GM19328 (cell line): ENCODE data around the gene GFOD2.

Source experiments
- ATAC-seq: cut with Tn5 transposase; IDR thresholded peaks from one replicate; pipeline ENCODE4 v1.9.1; 2021; ENCODE audit warnings: mild to moderate bottlenecking, moderate library complexity; ENCODE audit not compliant: unreplicated experiment

The GFOD2 gene

DNA sequence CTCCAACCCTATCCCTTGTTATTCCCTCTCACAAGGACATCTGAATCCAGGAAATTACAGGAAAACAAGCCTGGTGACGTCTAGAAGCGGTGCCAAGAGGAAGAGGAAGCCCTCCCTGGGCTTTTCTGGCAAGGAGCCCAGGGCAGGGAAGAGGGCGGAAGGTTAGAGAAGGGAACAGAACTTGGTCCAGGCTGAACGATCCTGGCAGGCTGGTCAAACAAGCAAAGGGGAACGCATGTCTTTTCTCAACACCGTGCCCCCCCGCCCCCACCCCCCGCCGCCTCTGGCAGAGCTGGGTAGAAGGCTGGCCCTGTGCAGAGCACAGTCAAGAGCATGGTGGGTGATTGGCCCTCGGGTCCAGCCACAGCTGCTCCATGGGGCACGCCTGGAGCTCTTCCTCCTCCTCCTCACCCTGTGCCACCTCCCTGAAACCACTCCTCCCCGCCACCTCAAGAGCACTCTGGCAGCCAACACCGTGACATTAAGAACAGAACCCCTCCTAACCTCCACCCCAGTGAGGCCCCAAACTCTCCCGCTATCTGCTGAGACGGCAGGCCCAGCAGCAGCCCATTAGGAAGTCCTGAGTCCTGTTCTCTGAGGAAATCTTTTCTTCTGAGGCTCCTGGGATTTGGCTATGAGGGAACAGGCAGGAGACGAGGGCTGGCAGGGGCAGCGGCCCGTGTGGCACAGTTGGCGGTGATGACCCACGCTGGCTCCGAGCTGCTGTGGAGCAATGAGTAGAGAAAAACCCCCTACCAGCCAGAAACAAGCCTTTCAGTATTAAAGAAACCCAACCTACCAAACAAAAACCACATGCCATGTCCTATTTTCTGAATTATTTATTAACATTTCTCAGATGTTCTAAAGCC, 45.2 kb downstream of the GFOD2 start:
- no peak for ATAC-seq

DNA sequence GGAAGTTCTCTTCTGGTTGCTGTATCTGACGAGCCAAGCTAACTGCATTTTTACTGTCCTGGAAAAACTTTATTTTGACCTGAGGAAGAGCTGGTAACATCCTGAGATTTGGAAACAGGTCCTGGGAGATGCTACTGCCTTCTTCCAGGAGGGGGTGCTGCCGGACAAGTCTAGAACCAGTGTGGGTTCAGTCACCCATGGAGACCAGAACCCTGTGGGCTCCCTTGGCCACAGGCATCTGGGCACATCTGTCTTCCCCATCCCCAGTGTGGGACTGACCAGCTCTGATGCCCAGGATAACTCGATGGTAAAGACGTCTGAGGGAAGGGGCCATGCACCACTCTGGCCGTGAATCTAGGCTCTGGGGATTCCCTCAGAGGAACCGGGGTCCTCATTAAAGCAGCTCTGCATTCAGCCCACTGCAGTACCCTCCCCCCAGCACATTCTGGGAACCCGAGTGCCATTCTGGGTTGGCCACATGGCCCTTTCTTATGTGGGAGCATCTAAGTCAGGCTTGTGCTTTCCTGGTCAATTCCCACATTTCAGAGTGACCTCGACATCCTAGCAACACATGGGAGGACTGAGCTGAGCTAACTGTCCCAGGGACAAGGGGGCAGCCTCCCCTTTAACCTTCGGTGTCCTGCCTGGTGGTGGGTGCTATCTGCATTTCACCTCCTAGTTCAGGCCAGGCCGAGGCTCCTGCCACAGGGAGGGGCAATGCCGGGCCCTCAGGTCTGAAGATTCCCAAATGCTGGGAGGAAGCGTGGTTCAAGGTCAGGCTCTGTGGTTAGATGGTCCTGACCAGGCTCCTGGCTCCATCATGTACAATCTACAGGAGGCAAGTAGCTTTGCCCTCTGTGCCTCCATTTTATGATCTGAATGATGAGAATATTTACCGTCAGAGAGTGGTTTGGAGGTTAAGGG, 46.1 kb downstream of the GFOD2 start:
- no peak for ATAC-seq

DNA sequence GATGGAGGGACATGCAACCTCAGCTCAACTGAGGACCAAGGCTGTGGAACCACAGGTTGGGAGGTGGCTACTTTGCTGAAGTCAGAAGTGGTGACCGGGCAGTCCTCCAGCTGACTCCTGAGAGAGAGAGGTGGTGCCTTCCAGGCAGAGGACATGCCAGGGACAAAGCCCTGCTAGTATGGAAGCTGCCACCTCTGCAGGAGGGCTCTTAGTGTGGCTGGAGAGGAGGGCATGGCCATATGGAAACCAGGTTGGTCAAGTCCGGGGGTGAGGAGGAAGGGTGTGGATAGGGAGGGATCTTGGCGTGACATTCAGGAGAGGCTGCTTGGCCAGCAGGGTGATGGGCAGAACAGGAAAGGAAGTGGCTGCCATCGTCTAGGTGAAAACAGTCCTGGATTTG, 46.8 kb downstream of the GFOD2 start:
- no peak for ATAC-seq

DNA sequence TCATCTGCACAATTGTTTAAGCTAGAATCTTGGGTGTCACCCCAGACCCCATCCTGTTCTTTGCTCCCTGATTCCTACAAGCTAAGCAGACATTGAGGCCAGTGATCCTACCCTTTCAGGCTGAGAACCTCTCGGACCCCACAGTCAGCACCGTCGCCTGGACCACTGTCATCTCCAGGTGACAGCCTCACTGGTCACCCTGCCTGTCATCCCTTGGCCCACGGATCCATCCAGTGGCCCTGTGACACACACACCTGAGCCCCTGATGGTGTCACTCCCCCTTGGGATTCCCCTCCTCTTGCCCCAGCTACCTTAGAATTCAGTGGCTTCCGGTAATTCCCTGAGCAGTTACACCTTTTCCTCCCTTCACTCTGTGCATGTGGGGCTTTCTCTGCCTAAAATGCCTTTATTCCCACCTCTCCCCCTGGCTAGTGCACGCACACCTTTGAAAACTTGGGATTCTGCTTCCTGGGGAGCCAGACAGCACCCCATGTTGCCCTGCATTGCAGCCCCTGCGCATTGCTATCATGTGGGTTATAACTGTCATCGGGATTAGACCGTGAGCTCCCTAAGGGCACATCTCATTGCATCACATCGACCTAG, 49.5 kb downstream of the GFOD2 start:
- no peak for ATAC-seq

DNA sequence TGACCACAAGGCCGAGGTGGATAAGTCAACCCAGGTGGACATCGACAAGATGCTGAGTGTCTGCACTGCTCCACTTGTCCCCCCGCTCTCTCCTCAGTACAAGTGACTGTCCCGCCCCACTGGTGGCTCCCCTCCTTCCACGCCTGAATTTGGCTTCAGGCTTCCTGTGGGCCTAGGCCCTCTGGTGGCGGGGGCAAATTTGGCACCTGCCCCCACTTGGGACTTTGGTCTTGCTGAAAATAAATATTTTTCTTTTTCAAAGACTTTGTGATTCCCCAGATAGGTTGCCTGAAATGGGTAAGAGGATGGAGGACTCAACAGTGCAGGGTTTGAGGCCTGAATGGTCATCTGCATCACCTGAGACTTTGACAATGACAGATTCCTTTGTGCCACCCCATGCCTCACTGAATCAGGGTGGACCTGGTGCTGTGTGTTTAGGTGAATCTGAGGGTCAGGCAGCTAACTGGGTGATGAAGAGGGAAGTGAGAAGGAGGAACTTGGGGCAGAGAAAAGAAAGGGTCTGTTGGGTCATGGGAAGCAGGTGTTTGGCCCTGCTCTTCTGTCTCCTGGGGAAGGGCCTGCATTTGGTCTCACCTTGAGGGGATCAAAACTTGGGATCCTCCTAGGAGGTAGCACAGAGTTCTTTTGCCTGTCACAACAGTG, 50.5 kb downstream of the GFOD2 start:
- no peak for ATAC-seq

DNA sequence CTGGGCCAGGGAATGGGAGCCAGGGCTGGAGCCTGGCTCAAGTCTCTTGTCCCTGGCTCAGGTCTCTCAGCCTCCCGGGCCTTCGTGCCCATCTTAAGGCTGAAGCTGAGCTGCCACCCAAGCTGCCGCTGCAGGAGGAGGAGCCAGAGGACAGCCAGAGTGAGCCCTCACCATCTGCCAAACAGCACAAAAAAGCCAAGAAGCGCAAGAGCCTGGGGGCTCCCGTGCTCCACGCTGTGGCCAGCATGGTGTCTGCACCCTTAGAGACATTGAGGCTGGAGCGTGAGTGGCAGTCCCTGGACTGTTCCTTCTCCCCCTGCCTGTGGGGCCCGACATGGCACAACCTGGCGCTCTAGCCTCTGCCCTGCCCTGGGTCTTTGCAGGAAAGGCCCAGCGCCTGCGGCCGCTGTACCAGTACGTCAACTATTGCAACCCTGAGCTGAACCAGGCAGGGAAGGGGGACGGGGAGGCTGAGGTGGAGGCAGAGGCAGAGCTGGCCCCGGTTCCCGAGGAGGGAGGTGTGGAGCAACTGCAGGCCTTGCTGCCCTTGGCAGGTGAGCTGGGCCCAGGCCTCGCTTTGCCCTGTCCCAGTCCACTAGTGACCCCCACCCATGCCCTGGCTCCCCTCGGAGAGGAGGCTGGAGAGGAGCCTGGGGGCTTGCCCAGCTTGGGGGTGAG, 51.2 kb downstream of the GFOD2 start:
- peak; percentile 57 for ATAC-seq

DNA sequence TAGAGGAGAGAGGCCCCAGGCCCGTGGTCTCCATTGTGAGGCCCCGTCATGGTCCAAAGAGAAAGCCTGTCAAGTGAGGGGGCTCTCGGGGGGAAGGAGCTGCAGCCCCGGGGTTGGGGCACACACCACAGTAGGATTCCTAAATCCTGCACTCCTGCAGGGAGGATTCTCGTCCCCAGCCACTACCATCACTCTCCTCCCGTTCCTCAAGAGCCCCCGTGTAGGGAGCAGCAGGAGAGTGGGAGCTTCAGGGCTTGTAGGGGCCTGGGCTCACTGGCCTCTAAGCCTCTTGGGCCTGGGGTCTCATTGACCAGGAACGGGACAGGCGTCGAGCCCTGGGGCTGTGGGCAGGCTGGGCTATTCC, 51.7 kb downstream of the GFOD2 start:
- no peak for ATAC-seq

DNA sequence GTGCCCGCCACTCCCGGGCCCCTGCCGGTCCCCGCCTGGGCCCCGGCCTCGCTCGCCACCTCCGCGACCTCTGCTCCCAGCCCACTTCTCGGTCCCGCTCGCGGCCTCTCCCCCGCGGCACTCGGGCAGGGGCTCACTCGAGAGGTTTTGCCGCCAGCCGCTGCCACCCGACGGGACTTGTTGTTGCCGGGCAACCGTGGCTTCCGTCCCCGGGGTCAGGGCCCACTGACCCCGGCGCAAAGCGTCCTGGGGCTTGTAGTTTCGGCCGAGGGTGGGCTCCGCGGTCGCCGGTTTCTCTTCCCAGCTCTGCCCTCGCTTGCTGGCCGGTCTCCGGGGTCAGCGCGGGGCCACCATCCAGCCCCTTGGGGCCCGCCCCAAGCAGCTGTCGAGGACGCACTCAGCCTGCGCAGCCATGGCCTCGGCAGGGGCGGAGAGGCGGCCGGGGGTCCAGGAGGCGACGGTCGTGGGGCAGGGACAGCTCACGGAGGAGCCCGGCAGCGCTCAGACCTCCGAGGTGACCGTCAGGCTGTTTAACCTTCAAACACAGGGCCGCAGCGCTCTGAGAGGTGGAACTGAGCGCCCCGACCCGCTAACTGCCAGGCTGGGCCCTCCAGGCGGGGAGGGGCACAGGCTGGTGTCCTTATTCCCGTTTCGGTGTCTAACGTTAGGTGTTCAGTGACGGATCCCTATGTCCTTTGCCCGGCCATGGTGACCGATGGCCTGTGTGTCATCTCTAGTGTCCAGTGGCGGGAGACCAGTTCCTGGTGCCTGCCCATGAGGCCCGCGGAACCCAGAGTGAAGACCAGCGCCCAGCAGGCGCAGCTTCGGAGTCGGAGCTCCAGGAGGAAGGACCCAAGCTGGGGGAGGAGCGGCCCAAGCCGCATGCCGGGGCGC, 52.3 kb downstream of the GFOD2 start, which contains the start of the genes C16orf86 and ENKD1:
TSS of gene C16orf86 (plus strand) at position 256 of the 894 bp plus-strand sequence. CDS start at position 413, 157 bp downstream.
TSS of gene ENKD1 (minus strand) at position 192 of the 894 bp plus-strand sequence. CDS start 308 bp downstream, outside the sequence.
- ATAC-seq: peak; percentile 59

DNA sequence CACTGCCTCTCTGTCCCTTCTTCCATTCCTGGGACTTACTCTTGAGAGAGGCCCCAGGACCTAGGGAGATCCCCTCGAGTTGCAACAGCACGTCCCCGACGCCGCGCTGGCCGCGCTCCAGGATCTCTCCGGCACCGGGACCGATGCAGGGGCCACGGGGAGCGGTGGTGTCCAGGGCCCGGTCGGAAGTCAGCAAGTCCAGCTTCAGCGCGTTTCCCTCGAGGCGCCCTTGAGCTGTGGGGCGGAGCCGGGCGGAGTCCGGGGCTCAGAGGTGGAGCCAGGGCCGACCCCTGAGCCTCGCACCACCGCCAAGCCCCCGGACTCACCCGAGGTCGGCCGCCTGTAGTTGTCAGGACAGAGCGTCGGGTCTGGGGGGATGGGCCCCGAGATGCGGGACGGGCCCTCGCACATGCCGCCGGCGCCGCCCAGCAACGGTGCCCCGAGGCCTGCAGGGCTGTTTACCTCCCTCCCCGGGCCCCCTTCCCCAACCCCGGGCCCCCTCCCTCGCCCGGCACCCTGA, 53.0 kb downstream of the GFOD2 start:
- ATAC-seq: no peak

DNA sequence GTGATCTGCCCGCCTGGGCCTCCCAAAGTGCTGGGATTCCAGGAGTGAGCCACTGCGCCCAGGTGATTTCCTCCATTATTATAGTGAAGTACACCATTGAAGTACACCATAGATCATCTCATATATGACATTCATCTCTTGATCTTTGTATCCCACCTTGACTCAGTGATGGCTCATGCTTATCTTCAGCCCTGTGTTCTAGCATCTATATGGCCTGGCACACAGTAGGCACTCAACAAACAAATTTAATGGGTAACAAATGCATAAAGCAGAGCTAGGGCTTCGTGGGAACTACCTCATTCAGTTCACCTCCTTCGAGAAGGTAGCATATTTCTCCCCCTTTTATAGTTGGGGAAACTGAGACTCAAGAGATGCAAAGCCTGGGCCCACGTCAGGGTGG, 53.5 kb downstream of the GFOD2 start:
- no peak for ATAC-seq

DNA sequence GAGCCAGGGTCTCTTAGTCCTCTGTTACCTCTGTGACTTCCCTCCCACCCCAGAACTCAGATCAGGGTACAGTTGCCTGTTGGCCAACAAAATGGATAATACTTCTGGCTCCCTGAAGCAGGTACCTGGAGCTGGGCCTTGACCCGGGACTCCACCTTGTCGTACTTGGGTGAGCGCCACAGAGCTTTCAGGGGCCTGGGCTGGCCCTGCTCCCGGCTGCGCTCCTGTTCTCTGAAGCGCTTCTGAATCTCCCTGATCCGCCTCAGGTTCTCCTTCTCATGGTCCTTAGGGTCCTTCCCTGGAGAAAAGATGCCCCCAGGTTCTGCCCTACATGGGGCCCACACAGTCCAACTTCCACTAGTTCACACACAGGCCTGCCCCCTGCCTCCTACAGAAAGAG, 54.2 kb downstream of the GFOD2 start:
- no peak for ATAC-seq

DNA sequence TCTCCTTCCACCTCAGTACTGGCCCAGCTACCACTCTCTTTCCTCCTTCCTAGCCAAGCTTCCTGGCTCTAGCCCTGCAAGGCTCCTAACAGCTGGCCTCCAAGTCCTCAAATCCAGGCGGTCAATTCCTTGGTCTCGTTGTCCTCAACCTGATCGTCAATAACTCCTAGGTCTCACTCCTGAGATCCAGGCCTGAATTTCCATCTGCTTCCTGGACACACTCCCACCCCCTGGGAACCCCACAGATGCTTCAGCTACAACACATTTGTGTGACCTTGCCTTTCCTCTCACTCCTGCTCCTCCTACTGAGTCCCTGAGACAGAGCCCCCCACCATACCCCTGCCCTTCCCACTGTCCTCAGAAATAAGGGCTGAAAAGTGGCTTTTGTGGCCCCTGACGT, 54.9 kb downstream of the GFOD2 start:
- no peak for ATAC-seq

DNA sequence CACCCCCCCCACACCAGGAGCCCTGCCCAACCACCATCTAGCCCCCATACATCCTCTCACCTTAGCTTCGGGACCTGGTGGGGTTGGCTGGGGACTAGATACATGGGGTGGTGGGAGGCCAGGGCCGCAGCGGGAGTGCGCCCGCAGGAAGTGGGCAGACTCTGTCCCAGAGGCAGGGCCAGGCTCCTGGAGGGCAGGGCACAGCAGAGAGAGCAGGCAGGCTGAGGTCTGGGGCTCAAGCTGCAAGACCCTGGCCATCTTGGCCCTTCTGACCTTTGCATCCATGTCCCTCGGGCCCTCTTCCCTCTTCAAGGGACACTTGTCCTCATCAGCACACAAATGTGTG, 55.3 kb downstream of the GFOD2 start:
- no peak for ATAC-seq

DNA sequence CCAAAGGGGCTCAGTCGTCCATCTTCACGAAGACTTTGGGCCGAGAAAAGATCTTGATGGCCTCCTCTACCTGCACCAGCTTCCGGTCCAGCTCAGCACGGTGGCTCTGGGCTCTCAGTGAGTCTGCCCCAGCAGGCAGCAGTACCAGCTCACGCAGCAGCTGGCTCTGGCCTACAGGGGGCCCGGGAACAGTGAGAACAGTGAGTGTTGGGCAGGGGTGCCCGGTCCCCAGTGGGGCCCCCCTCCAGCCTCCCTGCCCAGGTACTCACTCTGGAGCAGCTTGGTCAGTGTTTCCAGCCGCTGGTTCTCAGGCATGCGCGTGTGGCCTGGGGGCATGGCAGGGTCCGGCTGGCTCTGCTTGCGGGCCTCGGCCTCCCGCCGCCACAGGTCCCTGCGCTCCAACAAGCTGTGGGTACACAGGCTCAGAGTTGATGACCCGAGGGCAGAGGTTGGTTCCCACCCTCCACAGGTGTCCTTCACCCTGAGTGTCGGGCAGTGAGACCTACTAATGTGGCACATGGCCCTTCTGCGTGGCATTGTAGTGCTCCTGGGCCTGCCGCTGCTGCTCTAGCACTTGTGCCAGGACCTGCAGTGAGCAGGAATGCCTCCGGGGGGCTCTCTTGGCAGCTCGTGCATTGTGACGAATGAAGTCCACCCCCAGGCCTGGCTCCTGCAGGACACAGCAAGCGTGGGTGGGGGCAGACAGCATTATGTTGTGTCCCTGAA, 55.8 kb downstream of the GFOD2 start:
- no peak for ATAC-seq

DNA sequence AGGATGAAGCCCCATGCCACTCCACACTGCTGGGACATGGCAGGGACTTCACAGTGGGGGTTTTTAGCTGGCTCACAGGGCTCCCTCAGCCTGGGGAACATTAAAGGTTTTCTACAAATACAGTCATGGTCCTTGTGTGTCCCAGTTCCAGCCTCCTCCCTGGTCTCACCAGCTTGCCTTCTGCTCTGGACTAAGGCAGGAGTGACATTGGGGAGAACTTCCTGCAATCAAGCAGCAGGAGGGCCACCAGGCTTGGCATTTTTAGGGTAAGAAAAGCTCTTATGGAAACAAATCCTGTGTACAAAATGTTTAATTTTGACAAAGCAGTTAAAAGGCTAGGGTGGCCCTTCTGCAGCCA, 56.5 kb downstream of the GFOD2 start:
- ATAC-seq: no peak

DNA sequence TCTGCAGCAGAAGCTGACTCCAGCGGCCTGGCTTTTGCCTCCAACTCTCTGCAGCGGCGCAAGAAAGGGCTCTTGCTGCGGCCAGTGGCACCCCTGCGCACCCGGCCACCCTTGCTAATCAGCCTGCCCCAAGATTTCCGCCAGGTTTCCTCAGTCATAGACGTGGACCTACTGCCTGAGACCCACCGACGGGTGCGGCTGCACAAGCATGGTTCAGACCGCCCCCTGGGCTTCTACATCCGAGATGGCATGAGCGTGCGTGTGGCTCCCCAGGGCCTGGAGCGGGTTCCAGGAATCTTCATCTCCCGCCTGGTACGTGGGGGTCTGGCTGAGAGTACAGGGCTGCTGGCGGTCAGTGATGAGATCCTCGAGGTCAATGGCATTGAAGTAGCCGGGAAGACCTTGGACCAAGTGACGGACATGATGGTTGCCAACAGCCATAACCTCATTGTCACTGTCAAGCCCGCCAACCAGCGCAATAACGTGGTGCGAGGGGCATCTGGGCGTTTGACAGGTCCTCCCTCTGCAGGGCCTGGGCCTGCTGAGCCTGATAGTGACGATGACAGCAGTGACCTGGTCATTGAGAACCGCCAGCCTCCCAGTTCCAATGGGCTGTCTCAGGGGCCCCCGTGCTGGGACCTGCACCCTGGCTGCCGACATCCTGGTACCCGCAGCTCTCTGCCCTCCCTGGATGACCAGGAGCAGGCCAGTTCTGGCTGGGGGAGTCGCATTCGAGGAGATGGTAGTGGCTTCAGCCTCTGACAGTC, 57.0 kb downstream of the GFOD2 start:
- ATAC-seq: no peak

DNA sequence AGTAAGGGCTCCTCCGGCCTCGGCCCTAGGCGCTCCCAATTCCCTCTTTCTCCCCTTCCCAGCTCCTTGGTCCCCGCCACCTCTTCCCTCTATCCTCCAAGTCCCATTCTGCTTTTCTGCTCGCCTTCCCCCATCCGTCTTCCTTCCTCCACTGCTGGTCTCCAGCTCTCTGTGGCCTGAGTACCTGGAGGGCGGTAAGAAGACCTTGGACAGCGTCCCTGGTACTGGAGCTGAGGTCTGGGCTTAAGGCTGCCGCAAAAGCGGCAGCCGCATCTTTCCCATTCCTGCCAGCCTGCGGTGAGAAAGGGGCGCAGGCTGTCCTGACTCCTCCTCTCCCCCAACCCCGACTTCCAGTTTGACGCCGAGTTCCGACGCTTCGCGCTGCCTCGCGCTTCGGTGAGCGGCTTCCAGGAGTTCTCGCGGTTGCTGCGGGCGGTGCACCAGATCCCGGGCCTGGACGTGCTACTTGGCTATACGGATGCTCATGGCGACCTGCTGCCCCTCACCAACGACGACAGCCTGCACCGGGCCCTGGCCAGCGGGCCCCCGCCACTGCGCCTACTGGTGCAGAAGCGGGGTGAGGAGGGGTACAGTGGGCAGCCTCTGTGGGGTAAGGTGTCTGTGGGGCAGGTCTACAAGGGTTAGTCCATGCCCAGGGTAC, 57.9 kb downstream of the GFOD2 start:
- ATAC-seq: no peak
